GM12864 (cell line): ENCODE results near the gene RAD18.

Experiments
- DNase-seq: peaks from one replicate; pipeline ENCODE4 v3.0.0-alpha.2; 2011; ENCODE audit warnings: low read depth
- H3K4me3 ChIP-seq: 2 replicates; pipeline ENCODE4 v1.5.1; 2011; ENCODE audit warnings: mild to moderate bottlenecking, low read depth, low read length, control low read depth
- CTCF ChIP-seq: IDR thresholded peaks from 2 replicates; pipeline ENCODE4 v1.5.1; 2011; ENCODE audit warnings: low read depth, mild to moderate bottlenecking, moderate library complexity, low read length, control low read depth, inconsistent platforms; ENCODE audit errors: missing control alignments

The RAD18 gene

GRCh38 chr3:8891774-8892173 lies 71.5 kb downstream of the RAD18 start:
- no peak overlapping the region for H3K4me3 ChIP-seq
- no peak for DNase-seq
- TF ChIP-seq CTCF = no peak

- TF ChIP-seq CTCF = no peak
- no peak for DNase-seq
- H3K4me3 ChIP-seq = no peak overlapping the region
Measured at GRCh38 chr3:8891303-8891702, 72.0 kb downstream of the RAD18 start.

GRCh38 chr3:8888301-8888915 lies 74.9 kb downstream of the RAD18 start:
- TF ChIP-seq CTCF = no peak
- DNase-seq = no peak
- no peak overlapping the region for H3K4me3 ChIP-seq

GRCh38 chr3:8887435-8888300 lies 75.6 kb downstream of the RAD18 start:
- H3K4me3 ChIP-seq = no peak overlapping the region
- no peak for TF ChIP-seq CTCF
- DNase-seq = no peak

GRCh38 chr3:8886546-8886945 lies 76.7 kb downstream of the RAD18 start:
- TF ChIP-seq CTCF = no peak
- no peak for DNase-seq
- no peak overlapping the region for H3K4me3 ChIP-seq

- TF ChIP-seq CTCF = no peak
- no peak for DNase-seq
- H3K4me3 ChIP-seq = no peak overlapping the region
Measured at GRCh38 chr3:8885536-8886316, 77.5 kb downstream of the RAD18 start.
